ENCODE measurements around the gene NUS1.
"Not testable (repeated sequence)": the region's sequence is repeated elsewhere in the genome, so short reads cannot be mapped to it uniquely, and the experiment has no call there.

NUS1 gene

DNA sequence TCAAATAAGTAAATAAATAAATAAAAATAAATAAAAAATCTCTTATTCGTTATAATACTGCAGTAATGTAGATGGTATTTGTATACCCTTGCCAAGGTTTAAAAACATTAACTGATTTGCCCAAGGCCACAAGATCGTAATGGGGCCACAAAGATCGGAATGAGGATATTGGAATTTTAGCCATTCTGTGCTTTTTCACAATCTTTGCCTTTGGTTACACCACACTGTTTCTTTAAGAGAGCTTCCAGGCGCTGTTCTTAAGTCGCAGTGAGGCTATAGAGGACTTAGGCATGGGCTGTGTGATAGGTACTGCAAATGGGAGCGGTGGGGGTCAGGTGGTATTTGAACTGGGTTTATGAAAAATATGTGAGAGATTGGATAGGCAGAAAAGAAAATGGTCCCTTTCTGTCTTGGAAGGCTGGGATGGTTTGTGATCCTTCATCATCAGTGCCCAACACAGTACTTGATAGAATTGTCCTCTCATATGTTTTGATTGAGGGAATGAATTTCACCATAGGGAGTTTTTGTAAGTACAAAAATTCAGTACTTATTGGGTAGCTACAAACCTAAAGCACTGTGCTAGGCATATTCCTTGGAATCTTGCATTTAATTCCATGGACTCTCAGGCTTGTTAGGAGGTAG lies 1.4 kb downstream of the NUS1 start:
- peak overlapping the region; percentile 85 for H3K4me3 ChIP-seq (ENCODE audit: low read length)
- H3K9me3 ChIP-seq (ENCODE audit: insufficient read depth, low read depth, low read length) = no peaks in the 10 kb centered on the region
- peaks cover 10% of the 10 kb centered on the region for H3K4me1 ChIP-seq (ENCODE audit: insufficient read depth, low read length)
- H3K9ac ChIP-seq (ENCODE audit: low read depth, low read length) = peak overlapping the region; percentile 82
- H3K27ac ChIP-seq (ENCODE audit: low read length) = no peak overlapping the region
- H3K36me3 ChIP-seq (ENCODE audit: insufficient read depth, low read depth, low read length) = 0 out of 2 replicates have a peak, but pooled peaks cover 6% of the 10 kb centered on the region
- H3K27me3 ChIP-seq (ENCODE audit: insufficient read depth, low read length) = no peaks in the 10 kb centered on the region

DNA sequence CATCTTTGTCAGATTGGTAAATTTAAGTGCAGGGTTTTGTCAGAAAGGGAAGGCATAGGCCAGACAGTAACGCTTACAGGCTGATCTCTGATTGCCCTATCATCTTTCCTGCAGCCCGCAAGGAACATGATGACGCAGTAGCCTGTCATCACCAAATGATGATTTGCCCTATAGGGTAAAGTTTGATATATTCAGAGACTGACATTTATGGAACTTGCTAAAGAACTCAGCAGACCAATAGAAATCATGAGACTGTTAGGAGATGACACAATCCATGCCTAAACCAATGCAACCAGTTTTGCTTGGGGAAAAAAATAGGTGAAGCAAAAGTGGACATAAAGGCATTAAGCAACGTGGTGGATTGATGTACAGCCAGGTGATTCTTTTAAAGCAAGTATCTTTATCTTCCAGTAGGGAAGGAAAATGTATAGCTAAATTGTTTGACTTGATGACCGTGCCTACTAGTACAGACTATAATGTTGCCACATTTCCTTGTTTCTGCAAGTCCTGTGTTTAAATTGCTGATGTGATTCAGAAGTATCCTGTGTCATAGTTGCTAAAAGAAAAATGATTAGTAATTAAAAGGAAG lies 2.4 kb downstream of the NUS1 start:
- Histone ChIP-seq H3K27ac (ENCODE audit: low read length) (no peak overlapping the region), H3K9ac (ENCODE audit: low read depth, low read length) (no peak overlapping the region), H3K36me3 (ENCODE audit: insufficient read depth, low read depth, low read length) (0 out of 2 replicates have a peak, but pooled peaks cover 6% of the 10 kb centered on the region), H3K4me3 (ENCODE audit: low read length) (peak overlapping the region; percentile 85; the same call in 1 of the 2 replicates), H3K27me3 (ENCODE audit: insufficient read depth, low read length) (no peaks in the 10 kb centered on the region), H3K9me3 (ENCODE audit: insufficient read depth, low read depth, low read length) (no peaks in the 10 kb centered on the region), H3K4me1 (ENCODE audit: insufficient read depth, low read length) (peaks cover 10% of the 10 kb centered on the region)

DNA sequence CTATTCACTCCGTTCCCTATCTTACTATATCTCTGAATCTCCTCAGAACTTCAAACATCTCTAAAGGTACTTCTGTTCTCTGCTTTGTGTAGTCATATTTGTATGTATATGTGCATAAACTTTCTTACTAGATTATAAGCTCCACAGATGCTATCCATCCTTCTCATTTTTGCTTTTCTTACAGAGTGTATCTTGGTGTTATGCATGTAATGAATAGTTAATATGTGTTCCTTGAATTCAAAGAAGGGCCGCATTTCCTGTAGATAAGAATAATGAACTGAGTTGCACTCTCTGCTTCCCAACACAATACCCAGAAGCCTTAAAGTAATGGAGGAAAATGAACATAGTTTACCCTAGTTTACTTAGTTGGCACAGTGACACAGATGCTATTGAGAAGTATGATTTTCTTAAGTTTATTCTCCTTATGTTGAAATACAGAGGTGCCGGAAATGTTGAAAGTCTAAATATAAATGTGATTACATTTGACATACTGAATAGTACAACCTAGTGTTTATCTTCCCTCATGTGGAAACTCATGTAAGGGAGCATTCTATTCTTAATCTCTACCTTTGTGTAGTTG lies 6.0 kb downstream of the NUS1 start:
- Histone ChIP-seq H3K27me3 (ENCODE audit: insufficient read depth, low read length) (no peaks in the 10 kb centered on the region), H3K9me3 (ENCODE audit: insufficient read depth, low read depth, low read length) (no peaks in the 10 kb centered on the region), H3K36me3 (ENCODE audit: insufficient read depth, low read depth, low read length) (0 out of 2 replicates have a peak, but pooled peaks cover 6% of the 10 kb centered on the region), H3K4me3 (ENCODE audit: low read length) (no peak overlapping the region), H3K9ac (ENCODE audit: low read depth, low read length) (no peak overlapping the region), H3K27ac (ENCODE audit: low read length) (no peak overlapping the region), H3K4me1 (ENCODE audit: insufficient read depth, low read length) (peaks cover 10% of the 10 kb centered on the region)

DNA sequence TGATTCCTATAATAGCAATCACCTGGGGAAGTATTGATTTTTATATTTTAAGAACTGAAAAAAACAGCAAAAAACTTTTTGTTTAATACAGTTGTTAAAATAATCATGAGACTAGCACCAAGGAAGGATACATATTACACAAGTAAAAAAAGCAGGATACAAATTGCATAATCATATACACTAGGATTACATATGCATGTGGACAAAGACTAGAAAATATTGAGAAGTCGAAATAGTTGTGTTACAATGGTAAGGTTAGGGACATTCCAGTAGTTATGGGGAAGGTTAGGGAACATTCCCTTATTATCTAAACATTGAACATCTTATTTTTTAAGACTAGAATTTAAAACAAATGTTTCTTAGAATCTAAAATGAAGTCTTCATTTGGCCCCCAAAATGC lies 9.5 kb downstream of the NUS1 start:
- Histone ChIP-seq H3K4me1 (ENCODE audit: insufficient read depth, low read length) (no peaks in the 10 kb centered on the region), H3K27ac (ENCODE audit: low read length) (no peak overlapping the region), H3K36me3 (ENCODE audit: insufficient read depth, low read depth, low read length) (0 out of 2 replicates have a peak, but pooled peaks cover 4% of the 10 kb centered on the region), H3K4me3 (ENCODE audit: low read length) (no peak overlapping the region), H3K27me3 (ENCODE audit: insufficient read depth, low read length) (no peaks in the 10 kb centered on the region), H3K9ac (ENCODE audit: low read depth, low read length) (no peak overlapping the region), H3K9me3 (ENCODE audit: insufficient read depth, low read depth, low read length) (no peaks in the 10 kb centered on the region)

DNA sequence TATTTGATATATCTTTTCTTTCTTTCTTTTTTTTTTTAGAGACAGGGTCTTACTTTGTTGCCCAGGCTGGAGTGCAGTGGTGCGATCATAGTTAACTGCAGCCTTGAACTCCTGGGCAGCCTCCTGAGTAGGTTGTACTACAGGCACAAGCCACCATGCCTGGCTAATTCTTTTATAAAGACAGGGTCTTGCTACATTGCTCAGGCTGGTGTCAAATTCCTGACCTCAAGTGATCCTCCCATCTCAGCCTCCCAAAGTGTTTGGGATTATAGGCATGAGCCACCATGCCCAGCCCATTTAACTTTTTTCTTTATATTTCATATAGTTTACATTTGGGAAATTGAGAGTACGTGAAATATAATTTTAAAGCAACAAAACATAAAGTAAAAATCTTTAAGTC lies 10.1 kb downstream of the NUS1 start:
- H3K4me3 ChIP-seq (ENCODE audit: low read length) = no peak overlapping the region
- H3K4me1 ChIP-seq (ENCODE audit: insufficient read depth, low read length) = no peaks in the 10 kb centered on the region
- no peaks in the 10 kb centered on the region for H3K27me3 ChIP-seq (ENCODE audit: insufficient read depth, low read length)
- H3K36me3 ChIP-seq (ENCODE audit: insufficient read depth, low read depth, low read length) = 0 out of 2 replicates have a peak, but pooled peaks cover 4% of the 10 kb centered on the region
- no peak overlapping the region for H3K27ac ChIP-seq (ENCODE audit: low read length)
- no peaks in the 10 kb centered on the region for H3K9me3 ChIP-seq (ENCODE audit: insufficient read depth, low read depth, low read length)
- H3K9ac ChIP-seq (ENCODE audit: low read depth, low read length) = no peak overlapping the region

DNA sequence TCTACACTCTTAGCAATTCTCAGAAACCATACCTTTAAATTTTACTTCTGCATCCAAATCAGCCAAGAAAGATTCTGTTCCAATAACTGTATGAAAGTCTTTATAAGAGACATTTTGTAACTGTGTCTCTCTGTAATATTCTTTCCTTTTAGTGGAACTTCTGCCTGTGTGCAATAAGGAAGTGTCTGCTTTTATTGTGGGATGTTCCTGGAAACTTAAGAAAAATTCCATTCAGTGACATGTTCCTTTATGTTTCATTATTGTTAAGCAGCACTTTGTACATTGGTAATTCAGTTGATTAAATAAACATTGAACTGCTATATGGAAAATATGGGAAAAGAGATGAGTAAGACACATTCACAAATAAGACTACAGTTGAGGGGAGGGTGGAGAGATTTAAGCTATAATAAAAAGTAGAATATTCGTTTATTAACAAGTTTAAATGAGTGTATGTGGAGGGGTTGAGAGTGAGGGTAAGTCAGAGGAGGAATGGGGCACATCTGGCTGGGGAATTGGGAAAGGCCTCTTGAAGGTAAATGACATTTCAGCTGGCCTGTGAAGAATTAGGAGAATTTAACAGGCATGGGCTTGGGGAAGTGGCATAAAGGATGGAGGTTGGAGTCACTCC lies 11.9 kb downstream of the NUS1 start:
- no peaks in the 10 kb centered on the region for H3K4me1 ChIP-seq (ENCODE audit: insufficient read depth, low read length)
- H3K36me3 ChIP-seq (ENCODE audit: insufficient read depth, low read depth, low read length) = 0 out of 2 replicates have a peak, but pooled peaks cover 4% of the 10 kb centered on the region
- H3K9ac ChIP-seq (ENCODE audit: low read depth, low read length) = no peak overlapping the region
- H3K9me3 ChIP-seq (ENCODE audit: insufficient read depth, low read depth, low read length) = no peaks in the 10 kb centered on the region
- no peaks in the 10 kb centered on the region for H3K27me3 ChIP-seq (ENCODE audit: insufficient read depth, low read length)
- H3K27ac ChIP-seq (ENCODE audit: low read length) = no peak overlapping the region
- no peak overlapping the region for H3K4me3 ChIP-seq (ENCODE audit: low read length)

DNA sequence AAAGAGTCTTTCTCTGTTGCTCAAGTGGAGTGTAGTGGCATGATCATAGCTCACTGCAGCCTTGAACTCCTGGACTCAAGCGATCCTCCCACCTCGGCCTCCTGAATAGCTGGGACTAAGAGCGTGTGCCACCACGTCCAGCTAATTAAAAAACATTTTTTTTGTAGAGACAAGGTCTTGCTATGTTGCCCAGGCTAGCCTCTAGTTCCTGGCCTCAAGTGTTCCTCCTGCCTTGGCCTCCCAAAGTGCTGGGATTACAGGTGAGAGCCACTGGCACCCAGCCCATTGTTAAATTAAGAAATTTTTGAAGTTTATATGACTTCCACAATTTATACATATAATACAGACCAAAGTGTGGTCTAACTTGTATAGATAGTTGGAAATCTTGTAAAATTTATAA lies 14.3 kb downstream of the NUS1 start:
- H3K4me1 ChIP-seq (ENCODE audit: insufficient read depth, low read length); H3K4me3 ChIP-seq (ENCODE audit: low read length); H3K9ac ChIP-seq (ENCODE audit: low read depth, low read length); H3K9me3 ChIP-seq (ENCODE audit: insufficient read depth, low read depth, low read length); H3K27ac ChIP-seq (ENCODE audit: low read length); H3K27me3 ChIP-seq (ENCODE audit: insufficient read depth, low read length): not testable (repeated sequence)
- peaks cover 25% of the 10 kb centered on the region for H3K36me3 ChIP-seq (ENCODE audit: insufficient read depth, low read depth, low read length)

DNA sequence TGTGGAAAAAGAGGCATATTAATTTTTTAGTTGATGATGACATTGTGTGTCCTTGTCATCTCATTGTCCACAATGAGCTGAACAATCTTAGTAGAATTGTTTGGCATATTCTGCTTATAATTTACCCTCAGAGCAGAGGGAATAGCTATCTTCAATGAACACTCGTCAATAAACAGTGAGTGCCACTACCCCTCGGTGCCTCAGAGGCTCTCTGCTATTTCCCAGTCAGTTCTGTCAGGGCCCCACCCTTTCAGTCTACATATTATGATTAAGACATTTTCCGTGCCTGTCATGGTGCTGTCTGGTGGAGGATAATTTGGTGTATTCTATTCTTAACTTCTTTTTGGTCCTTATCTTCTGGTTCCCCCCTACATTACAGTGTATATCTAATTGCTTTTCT lies 31.2 kb downstream of the NUS1 start:
- Histone ChIP-seq H3K9me3 (ENCODE audit: insufficient read depth, low read depth, low read length) (no peaks in the 10 kb centered on the region), H3K9ac (ENCODE audit: low read depth, low read length) (no peak overlapping the region), H3K4me1 (ENCODE audit: insufficient read depth, low read length) (no peaks in the 10 kb centered on the region), H3K36me3 (ENCODE audit: insufficient read depth, low read depth, low read length) (peaks cover 57% of the 10 kb centered on the region), H3K27me3 (ENCODE audit: insufficient read depth, low read length) (no peaks in the 10 kb centered on the region), H3K4me3 (ENCODE audit: low read length) (no peak overlapping the region), H3K27ac (ENCODE audit: low read length) (no peak overlapping the region)

DNA sequence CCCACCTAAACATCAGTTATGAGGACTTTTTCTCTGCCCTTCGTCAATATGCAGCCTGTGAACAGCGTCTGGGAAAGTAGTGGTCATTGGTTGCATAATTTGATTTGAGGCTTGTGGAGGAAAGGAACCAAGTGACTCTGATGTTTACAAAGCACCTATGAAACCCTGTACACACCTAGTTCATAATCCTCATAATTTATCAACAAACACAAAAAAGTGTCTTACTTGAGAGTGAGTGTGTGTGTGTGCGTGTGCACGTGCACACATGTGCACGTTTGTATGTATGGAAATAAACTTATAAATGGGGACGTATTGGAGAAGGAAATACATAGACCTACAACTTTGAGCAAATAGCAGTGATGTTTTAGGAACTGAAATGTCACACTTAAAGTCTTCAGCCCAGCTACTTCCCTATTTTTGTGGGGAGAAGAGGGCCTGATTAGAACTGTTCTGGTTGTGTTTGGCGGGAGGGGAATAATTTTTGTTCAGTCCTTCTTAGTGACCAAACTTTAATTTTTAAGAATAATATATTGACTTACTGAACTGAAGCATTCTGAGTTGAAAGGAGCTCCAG lies 31.8 kb downstream of the NUS1 start:
- not testable (repeated sequence) for H3K9me3 ChIP-seq (ENCODE audit: insufficient read depth, low read depth, low read length); H3K27ac ChIP-seq (ENCODE audit: low read length); H3K4me3 ChIP-seq (ENCODE audit: low read length); H3K9ac ChIP-seq (ENCODE audit: low read depth, low read length); H3K4me1 ChIP-seq (ENCODE audit: insufficient read depth, low read length); H3K27me3 ChIP-seq (ENCODE audit: insufficient read depth, low read length)
- peaks cover 55% of the 10 kb centered on the region for H3K36me3 ChIP-seq (ENCODE audit: insufficient read depth, low read depth, low read length)

DNA sequence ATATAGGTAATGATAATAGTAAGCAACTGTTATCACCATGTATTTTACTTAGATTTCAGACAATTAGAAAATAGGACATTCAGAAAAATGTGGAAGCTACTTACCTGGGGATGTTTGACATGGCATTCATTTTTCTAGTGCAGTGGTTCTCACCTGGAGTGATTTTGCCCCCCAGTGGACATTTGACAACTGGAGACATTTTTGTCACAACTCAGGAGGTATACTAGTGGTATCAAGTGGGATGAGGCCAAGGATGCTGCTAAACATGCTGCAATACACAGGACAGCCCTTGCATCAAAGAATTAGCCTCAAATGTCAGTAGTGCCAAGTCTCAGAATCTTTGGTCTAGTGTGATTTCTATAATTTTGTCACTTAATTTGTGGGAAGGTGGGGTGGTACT lies 36.1 kb downstream of the NUS1 start:
- Histone ChIP-seq H3K9me3 (ENCODE audit: insufficient read depth, low read depth, low read length) (no peaks in the 10 kb centered on the region), H3K4me1 (ENCODE audit: insufficient read depth, low read length) (no peaks in the 10 kb centered on the region), H3K4me3 (ENCODE audit: low read length) (no peak overlapping the region), H3K36me3 (ENCODE audit: insufficient read depth, low read depth, low read length) (peaks cover 12% of the 10 kb centered on the region), H3K27ac (ENCODE audit: low read length) (no peak overlapping the region), H3K27me3 (ENCODE audit: insufficient read depth, low read length) (no peaks in the 10 kb centered on the region), H3K9ac (ENCODE audit: low read depth, low read length) (no peak overlapping the region)

DNA sequence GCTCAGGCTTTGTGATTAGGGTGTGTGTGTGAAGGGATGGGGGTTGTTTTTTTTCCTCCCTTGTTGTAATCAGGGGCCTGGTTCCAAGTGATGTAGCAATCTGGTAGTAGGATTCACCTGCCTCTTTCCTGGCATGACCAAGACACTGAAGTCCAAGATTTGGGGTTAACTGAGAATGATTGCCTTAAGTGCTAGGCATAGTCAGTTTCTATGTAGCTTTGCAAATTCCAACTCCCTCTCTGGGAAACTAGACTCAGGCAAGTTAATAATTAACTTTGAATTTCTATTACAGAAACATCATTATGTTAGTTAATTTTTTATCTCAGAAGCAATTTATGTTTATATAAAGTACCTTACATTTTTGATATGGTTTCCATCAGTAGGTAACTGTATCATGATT lies 43.6 kb downstream of the NUS1 start:
- Histone ChIP-seq H3K36me3 (ENCODE audit: insufficient read depth, low read depth, low read length) (no peaks in the 10 kb centered on the region), H3K27me3 (ENCODE audit: insufficient read depth, low read length) (no peaks in the 10 kb centered on the region), H3K9ac (ENCODE audit: low read depth, low read length) (no peak overlapping the region), H3K4me1 (ENCODE audit: insufficient read depth, low read length) (no peaks in the 10 kb centered on the region), H3K4me3 (ENCODE audit: low read length) (no peak overlapping the region), H3K27ac (ENCODE audit: low read length) (no peak overlapping the region), H3K9me3 (ENCODE audit: insufficient read depth, low read depth, low read length) (peaks cover 18% of the 10 kb centered on the region)

Measured in iPS-20b (cell line).